ENCODE data around the gene PARK7.
"Not testable (repeated sequence)": the region's sequence is repeated elsewhere in the genome, so short reads cannot be mapped to it uniquely, and the experiment has no call there.

The PARK7 gene

GRCh38 chr1:7961216-7962013 is at the start of gene PARK7:
Gene PARK7 (plus strand): TSS chr1:7961711. CDS start chr1:7962786, 1,075 bp downstream.
- peak; percentile 100 for DNase-seq (ENCODE audit: low read depth in 2 of 2)

- no peak for DNase-seq (ENCODE audit: low read depth in 2 of 2)
Observed at GRCh38 chr1:7912145-7912544, 49.4 kb upstream of the PARK7 start.

DNA sequence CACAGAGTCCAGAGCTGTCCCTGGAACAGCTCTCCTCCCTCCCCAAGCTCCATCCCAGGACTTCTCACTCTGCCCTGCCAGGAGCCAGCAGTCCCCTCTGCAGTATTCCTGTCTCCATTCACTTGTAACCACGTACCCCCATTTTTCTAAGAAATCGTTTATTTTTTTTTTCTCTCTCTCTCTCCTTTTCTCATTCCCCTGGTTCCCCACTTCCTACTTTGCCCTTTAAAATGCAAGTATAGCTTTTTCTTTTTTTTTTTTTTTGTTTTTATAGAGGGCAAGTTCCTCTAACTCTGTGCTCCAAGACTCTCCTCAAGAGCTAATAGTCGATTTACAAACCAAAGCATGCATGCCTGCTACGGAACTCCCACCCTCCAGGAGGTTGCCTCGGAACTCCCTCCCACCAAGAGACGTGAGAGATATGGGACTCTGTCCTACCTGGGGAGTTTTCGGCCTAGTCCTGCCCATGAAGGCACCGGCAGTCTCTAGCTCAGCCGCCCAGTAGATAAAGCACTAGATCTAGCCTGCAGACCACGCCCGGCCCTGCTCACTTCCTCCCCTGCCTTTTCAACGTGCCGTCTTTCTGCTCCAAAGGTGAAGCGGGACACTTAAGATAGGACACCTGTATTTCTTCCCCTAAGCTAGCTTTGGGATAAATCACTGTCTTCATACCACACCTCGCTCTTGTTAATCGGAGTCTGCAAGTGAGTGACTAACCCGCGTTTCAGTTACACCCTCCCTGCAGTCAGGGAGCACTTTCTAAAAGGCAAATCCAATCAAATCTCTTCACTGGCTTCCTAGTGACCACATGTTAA is 48.6 kb upstream of the PARK7 start:
- no peak for DNase-seq (ENCODE audit: low read depth in 2 of 2)

DNA sequence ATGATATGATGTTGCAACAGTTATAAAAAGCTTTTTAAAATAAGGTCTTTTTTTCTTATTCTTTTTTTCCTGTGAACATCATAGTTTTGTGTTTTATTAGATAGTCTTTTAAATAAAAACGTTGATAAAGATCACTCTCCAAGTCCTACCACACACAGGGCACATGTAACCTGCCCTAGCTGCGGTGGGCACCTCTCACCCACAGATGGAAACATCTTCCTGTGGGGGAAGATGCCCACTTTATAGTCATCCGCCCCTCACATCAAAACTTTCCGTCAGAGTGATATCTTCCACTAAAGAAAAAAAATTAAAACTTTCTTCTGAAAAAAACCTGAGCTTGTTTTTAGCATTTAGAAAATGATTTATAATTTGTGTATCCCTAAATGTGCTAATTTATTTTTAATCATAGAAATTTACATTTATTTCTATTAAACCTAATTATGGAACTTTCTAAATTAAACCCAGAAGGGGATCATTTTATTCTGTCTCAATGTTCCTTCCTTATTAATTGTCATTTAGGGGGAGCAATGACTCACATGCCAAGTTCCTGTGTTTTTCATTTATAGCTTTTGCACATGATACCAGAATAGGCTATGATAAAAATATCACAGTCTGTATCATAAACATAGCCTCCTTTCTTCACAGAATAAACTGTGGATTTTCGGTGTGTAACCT is 45.5 kb upstream of the PARK7 start:
- peak; percentile 35 to 69 for DNase-seq (ENCODE audit: low read depth in 2 of 2)

DNA sequence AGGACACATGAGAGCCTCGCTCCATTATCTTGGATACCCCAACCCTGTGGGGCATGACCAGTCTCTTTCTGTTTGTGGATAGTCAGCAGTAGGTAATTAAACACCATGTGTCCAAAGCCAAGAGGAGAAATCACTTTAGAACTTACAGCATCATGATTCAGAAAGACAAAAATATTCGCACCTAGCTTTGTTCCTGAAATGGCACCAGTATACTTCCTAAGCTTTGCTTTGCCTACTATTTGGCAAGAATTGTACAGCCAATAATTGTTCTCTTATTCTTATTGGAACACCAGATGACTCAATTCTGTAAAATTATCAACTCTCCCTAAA is 45.0 kb upstream of the PARK7 start:
- DNase-seq (ENCODE audit: low read depth in 2 of 2), result no peak

DNA sequence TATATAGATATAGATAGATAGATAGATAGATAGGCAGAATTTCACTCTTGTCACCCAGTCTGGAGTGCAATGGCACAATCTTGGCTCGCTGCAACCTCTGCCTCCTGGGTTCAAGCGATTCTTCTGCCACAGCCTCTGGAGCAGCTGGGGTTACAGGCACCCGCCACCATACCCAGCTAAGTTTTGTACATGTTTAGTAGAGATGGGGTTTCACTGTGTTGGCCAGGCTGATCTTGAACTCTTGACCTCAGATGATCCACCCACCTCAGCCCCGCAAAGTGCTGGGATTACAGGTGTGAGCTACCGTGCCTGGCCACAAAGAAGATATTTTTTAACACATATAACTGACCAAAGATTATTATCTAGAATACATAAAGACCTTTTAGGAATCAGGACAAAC is 43.5 kb upstream of the PARK7 start:
- DNase-seq (ENCODE audit: low read depth in 2 of 2), result not testable (repeated sequence)

- DNase-seq (ENCODE audit: low read depth in 2 of 2), result no peak
Observed at GRCh38 chr1:7919880-7920279, 41.6 kb upstream of the PARK7 start.

GRCh38 chr1:7921796-7922195 is 39.7 kb upstream of the PARK7 start:
- no peak for DNase-seq (ENCODE audit: low read depth in 2 of 2)

DNA sequence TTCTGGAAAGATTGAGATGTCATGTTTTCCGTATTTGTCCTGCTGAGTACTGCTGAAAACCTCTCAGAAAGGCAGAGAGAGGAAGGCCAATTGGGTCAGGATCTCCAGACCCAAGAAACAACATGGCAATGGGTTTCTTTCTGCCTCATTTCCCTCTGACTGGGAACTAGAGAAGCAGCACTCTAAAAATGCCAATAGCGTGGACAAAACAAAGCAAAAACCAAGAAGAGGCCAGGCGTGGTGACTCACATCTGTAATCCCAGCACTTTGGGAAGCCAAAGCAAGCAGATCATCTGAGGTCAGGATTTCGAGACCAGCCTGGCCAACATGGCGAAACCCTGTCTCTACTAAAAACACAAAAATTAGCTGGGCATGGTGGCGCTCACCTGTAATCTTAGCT is 39.2 kb upstream of the PARK7 start:
- no peak for DNase-seq (ENCODE audit: low read depth in 2 of 2)

DNA sequence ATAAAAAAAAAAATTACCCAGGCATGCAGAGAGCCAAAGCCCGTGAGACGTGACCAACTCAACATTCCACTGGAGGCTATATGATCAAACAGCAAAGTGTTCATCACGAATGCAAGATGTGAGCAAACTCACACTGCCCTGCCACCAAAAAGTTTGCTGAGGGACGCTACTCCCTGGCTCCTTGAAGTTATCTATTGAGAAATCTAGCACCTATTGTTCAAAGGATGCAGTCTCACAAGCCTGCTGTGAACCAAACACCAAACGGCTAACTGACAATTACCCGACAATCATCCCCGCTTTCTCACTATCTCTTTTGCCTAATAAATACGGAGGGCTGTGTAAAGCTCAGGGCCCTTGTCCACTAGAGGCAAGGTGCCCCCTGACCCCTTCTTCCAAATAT is 34.5 kb upstream of the PARK7 start:
- not testable (repeated sequence) for DNase-seq (ENCODE audit: low read depth in 2 of 2)

DNA sequence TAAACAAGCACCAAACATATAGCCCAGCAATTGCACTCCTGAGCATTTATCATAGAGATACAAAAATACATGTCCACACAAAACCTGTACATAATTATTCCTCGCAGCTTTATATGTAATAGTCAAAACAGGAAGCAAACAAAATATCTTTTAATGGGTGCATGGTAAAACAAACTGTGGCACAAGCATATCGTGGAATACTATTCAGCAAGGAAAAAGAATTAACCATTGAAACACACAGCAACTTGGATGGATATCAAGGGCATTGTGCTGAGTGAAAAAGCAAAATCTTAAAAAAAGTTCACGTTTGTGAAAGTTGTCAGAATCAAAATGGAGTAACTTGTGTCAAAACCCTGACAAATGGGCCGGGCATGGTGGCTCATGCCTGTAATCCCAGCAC is 33.3 kb upstream of the PARK7 start:
- DNase-seq (ENCODE audit: low read depth in 2 of 2), result no peak

DNA sequence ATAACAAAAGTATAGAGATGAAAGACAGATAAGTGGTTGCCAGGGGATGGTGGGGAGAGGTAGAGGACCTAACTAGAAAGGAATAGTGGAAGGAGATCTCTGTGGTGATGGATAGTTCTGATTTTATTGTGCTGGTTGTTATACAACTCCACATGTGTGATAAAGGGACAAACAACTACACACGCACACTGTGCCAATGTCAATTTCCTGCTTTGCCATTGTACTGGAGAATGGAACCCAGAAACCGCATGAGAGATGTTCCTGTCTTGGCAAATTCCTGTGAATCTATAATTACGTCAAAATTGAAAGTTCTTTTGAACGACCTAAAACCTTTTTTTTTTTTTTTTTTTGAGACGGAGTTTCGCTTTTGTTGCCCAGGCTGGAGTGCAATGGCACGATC is 31.9 kb upstream of the PARK7 start:
- DNase-seq (ENCODE audit: low read depth in 2 of 2), result no peak

DNA sequence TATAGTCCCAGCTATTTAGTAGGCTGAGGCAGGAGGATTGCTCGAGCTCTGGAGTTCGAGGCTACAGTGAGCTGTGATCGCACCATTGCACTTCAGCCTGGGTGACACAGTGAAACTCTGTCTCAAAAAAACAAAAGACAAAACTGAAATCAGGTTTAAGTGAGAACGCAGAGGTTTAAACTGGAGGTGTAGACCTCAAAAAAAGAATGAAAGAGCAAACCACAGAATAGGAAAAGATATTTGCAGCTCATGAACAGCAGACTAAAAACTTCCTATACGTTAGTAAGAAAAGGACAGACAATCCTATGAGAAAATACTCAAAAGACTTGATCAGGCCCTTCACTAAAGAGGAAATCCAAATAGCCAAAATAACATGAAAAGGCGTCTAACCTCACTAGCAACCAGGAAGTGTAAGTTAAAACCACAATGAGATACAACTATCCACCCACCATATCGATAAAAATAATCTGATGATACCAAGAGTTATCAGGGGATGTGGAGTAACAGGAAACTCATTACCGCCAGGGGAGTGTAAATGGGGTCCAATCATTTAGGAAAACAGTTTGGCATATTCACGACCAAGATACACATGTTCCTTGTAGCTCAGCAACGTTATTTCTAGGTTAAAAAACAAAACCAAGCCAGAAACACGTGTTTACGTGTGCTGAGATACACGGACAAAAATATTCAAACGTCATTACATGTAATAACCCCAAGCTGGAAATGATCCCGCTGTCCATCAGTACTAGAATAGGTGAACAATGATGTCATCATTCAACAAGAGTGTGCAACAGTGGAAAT is 30.7 kb upstream of the PARK7 start:
- no peak for DNase-seq (ENCODE audit: low read depth in 2 of 2)

GRCh38 chr1:7931446-7931812 is 30.1 kb upstream of the PARK7 start:
- DNase-seq (ENCODE audit: low read depth in 2 of 2), result no peak

GRCh38 chr1:7932524-7933138 is 28.9 kb upstream of the PARK7 start:
- DNase-seq (ENCODE audit: low read depth in 2 of 2), result no peak

DNA sequence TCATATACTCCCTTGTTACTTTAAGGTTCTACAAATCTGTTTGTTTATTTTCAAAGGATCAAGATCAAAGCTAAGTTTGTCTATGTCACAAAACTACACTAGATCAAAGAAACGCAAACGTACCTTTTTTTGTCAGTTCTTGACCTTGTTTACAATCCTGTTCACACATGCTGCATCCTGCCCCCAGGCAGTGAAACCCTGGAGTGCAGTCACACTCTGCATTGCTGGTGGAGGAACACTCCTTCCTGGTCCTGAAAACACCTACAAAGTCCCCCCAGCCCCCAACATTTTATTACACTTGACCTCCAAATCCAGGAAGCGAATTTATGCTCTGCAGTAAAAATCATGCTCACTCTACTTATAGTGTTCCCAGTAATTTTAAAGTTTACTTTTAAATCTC is 23.4 kb upstream of the PARK7 start:
- no peak for DNase-seq (ENCODE audit: low read depth in 2 of 2)

- DNase-seq (ENCODE audit: low read depth in 2 of 2), result no peak
Observed at GRCh38 chr1:7940034-7940433, 21.5 kb upstream of the PARK7 start.

- peak; percentile 72 to 79 for DNase-seq (ENCODE audit: low read depth in 2 of 2)
Observed at GRCh38 chr1:7940745-7941436, 20.6 kb upstream of the PARK7 start, which contains the start of gene TNFRSF9. Gene TNFRSF9 (minus strand): TSS chr1:7940839. CDS start chr1:7939994, 845 bp downstream.

- DNase-seq (ENCODE audit: low read depth in 2 of 2), result no peak
Observed at GRCh38 chr1:7941437-7941793, 20.1 kb upstream of the PARK7 start.

- DNase-seq (ENCODE audit: low read depth in 2 of 2), result no peak
Observed at GRCh38 chr1:7942214-7942921, 19.1 kb upstream of the PARK7 start.

All from stimulated activated CD8-positive, alpha-beta memory T cell treated with anti-CD3 and anti-CD28 coated beads, Interleukin-15, amount 100 ng/mL, for 4 hours (primary cell).